Measurements from ENCODE around the gene CPSF4L. TPM values are rescaled to one million over a fixed set of nuclear protein-coding genes. Genes with fewer than 3 reads are reported as not detected.
"Not testable (repeated sequence)": the region's sequence is repeated elsewhere in the genome, so short reads cannot be mapped to it uniquely, and the experiment has no call there.

The CPSF4L gene
- total RNA-seq, 2 experiments from 2014 or later = not detected

DNA sequence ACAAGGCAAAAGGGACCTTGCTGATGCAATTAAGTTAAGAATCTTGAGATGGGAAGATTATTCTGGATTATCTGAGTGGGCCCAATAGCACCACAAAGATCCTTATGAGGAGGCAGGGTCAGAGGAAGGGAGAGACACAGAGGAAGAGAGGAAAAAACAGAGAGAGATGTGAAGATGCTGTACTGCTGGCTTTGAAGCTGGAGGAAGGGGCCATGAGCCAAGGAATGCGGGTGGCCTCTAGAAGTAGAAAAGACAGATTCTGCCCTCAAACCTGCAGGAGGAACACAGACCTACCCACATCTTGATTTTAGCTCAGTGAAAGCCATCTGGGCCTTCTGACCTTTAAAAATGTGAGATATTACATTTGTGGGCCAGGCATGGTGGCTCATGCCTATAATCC is 8.1 kb upstream of the CPSF4L start:
- no peak overlapping the region for H3K27ac Mint-ChIP-seq
- no peaks in the 10 kb centered on the region for H3K9me3 Mint-ChIP-seq (ENCODE audit: low read depth)
- H3K27me3 Mint-ChIP-seq = no peaks in the 10 kb centered on the region
- no peak overlapping the region for H3K4me3 Mint-ChIP-seq
- ATAC-seq (no peak), DNase-seq (no peak)
- H3K4me1 Mint-ChIP-seq = no peaks in the 10 kb centered on the region
- H3K36me3 Mint-ChIP-seq = no peaks in the 10 kb centered on the region
- CTCF ChIA-PET = interaction anchor here (1.1 kb wide), 1 partner anchor 100 kb away, joined by 4 read pairs; no protein-coding TSS in a partner anchor

GRCh38 chr17:73269329-73269615 is 7.6 kb upstream of the CPSF4L start:
- no peak for ATAC-seq
- CTCF ChIA-PET = interaction anchor here (1.1 kb wide), 1 partner anchor 101 kb away, joined by 4 read pairs; no protein-coding TSS in a partner anchor

GRCh38 chr17:73268582-73269328 is 7.1 kb upstream of the CPSF4L start:
- no peak for DNase-seq
- CTCF ChIA-PET = no interaction called here
- H3K4me3 Mint-ChIP-seq = no peak overlapping the region
- H3K4me1 Mint-ChIP-seq = no peaks in the 10 kb centered on the region
- no peaks in the 10 kb centered on the region for H3K27me3 Mint-ChIP-seq
- no peaks in the 10 kb centered on the region for H3K36me3 Mint-ChIP-seq
- no peaks in the 10 kb centered on the region for H3K9me3 Mint-ChIP-seq (ENCODE audit: low read depth)
- ATAC-seq = no peak
- no peak overlapping the region for H3K27ac Mint-ChIP-seq

More at GRCh38 chr17:73269329-73269615, 7.6 kb upstream of the CPSF4L start:
- no peak overlapping the region for H3K4me3 Mint-ChIP-seq
- no peaks in the 10 kb centered on the region for H3K9me3 Mint-ChIP-seq (ENCODE audit: low read depth)
- no peak overlapping the region for H3K27ac Mint-ChIP-seq
- no peaks in the 10 kb centered on the region for H3K4me1 Mint-ChIP-seq
- no peaks in the 10 kb centered on the region for H3K36me3 Mint-ChIP-seq
- no peak for DNase-seq
- H3K27me3 Mint-ChIP-seq = no peaks in the 10 kb centered on the region

- DNase-seq (no peak), ATAC-seq (no peak)
- Mint-ChIP-seq H3K27me3 (no peaks in the 10 kb centered on the region), H3K27ac (no peak overlapping the region), H3K9me3 (ENCODE audit: low read depth) (no peaks in the 10 kb centered on the region), H3K4me3 (no peak overlapping the region), H3K36me3 (no peaks in the 10 kb centered on the region), H3K4me1 (no peaks in the 10 kb centered on the region)
- CTCF ChIA-PET = no interaction called here
These were observed 6.2 kb upstream of the CPSF4L start for GRCh38 chr17:73267648-73268537.

GRCh38 chr17:73266796-73267195 is 5.1 kb upstream of the CPSF4L start:
- ATAC-seq = no peak
- Mint-ChIP-seq H3K9me3 (ENCODE audit: low read depth) (no peaks in the 10 kb centered on the region), H3K27me3 (no peaks in the 10 kb centered on the region), H3K4me1 (no peaks in the 10 kb centered on the region), H3K36me3 (no peaks in the 10 kb centered on the region), H3K27ac (no peak overlapping the region), H3K4me3 (no peak overlapping the region)
- no peak for DNase-seq
- CTCF ChIA-PET = interaction anchor here (0.8 to 2.0 kb wide), 4 partner anchors 9 to 539 kb away, joined by 3 to 8 read pairs (median 6); no protein-coding TSS in a partner anchor

- H3K36me3 Mint-ChIP-seq = no peaks in the 10 kb centered on the region
- DNase-seq (no peak), ATAC-seq (no peak)
- H3K9me3 Mint-ChIP-seq (ENCODE audit: low read depth) = no peaks in the 10 kb centered on the region
- H3K27ac Mint-ChIP-seq = no peak overlapping the region
- no peaks in the 10 kb centered on the region for H3K27me3 Mint-ChIP-seq
- H3K4me1 Mint-ChIP-seq = no peaks in the 10 kb centered on the region
- CTCF ChIA-PET = interaction anchor here (0.8 to 2.0 kb wide), 4 partner anchors 8 to 539 kb away, joined by 3 to 8 read pairs (median 6); no protein-coding TSS in a partner anchor
- no peak overlapping the region for H3K4me3 Mint-ChIP-seq
These were observed 4.3 kb upstream of the CPSF4L start for GRCh38 chr17:73265646-73266640.

- H3K9me3 Mint-ChIP-seq (ENCODE audit: low read depth); H3K36me3 Mint-ChIP-seq; H3K4me1 Mint-ChIP-seq; H3K27ac Mint-ChIP-seq; ATAC-seq; H3K27me3 Mint-ChIP-seq; DNase-seq; H3K4me3 Mint-ChIP-seq: not testable (repeated sequence)
- CTCF ChIA-PET = interaction anchor here (1.3 kb wide), 1 partner anchor 9 kb away, joined by 3 read pairs; no protein-coding TSS in a partner anchor
These were observed 2.8 kb upstream of the CPSF4L start for GRCh38 chr17:73264448-73264847.

DNA sequence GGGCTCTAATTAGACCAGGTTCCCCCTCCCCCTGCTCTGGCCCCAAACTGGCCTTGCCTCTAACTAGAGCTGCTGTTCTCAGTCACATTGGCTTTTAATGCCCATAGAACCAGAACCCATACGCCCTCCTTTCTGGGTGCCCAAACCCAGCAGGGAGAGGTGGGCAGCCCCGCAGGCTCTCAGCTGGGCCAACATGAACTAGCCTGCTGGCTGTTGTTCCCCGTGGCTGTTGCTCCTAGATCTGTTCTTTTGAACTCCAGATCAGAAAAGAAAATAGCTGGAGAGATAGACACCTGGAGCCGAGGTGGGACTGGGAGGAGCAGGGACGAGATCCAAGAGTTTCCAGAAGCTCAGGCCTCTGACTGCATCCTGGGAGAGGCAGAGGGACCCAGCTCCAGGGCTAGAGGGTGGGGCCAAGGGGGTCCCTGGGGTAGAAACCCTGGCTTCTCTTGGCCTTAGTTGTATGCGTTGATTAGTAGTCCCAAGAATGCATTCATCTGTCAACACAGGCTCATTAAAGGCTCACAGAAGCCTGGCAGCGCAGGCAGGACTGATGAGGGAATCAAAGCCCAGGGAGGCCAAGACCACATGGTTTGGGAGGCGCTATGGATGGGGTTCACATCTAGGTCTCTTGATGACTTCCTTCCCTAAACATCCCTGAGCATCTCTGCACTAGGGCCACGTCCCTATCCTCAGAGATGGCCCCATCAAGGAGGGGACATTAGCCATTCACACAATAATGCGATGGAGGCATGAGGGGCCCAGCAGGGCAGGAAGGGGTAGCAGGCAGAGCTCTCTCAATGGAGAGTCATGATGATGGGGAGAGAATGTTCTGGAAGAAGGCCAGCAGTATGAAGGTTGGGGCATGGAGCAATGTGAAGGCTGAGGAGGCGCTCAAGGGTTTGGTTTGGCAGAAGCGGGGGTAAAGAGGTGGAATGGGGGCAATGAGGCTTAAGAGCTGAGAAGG is 1.3 kb upstream of the CPSF4L start:
- Mint-ChIP-seq H3K36me3 (no peaks in the 10 kb centered on the region), H3K27me3 (no peaks in the 10 kb centered on the region), H3K4me1 (no peaks in the 10 kb centered on the region), H3K27ac (no peak overlapping the region), H3K9me3 (ENCODE audit: low read depth) (no peaks in the 10 kb centered on the region), H3K4me3 (no peak overlapping the region)
- CTCF ChIA-PET = interaction anchor here (1.3 to 3.0 kb wide), 2 partner anchors 8 to 108 kb away, joined by 3 to 13 read pairs; no protein-coding TSS in a partner anchor
- no peak for ATAC-seq
- DNase-seq = no peak

- Mint-ChIP-seq H3K4me3 (no peak overlapping the region), H3K27me3 (no peaks in the 10 kb centered on the region), H3K36me3 (no peaks in the 10 kb centered on the region), H3K4me1 (no peaks in the 10 kb centered on the region), H3K27ac (no peak overlapping the region), H3K9me3 (ENCODE audit: low read depth) (no peaks in the 10 kb centered on the region)
- DNase-seq (no peak), ATAC-seq (no peak)
- CTCF ChIA-PET = interaction anchor here (3.0 kb wide), 1 partner anchor 109 kb away, joined by 13 read pairs; no protein-coding TSS in a partner anchor
These were observed 434 bp upstream of the CPSF4L start for GRCh38 chr17:73261952-73262675.

DNA sequence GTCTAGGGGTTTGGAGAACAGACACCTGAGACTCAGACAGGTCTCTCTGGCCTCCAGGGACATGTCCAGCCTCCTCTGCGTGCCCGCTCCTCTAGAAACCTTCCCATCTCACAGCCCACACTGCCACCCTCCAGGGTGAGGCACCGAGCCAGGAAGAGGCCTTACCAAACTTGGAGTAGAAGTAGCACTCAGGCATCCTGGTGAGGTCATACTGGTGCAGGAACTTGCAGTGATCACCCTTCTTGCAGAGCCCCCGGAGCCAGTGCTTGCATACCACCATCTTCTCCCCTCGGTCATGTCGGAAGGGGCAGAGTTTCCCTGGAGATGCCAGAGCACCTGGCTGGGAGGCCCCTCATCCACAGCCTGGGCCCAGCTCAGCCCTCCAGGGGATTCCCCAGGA is 4.2 kb downstream of the CPSF4L start:
- no peaks in the 10 kb centered on the region for H3K27me3 Mint-ChIP-seq
- no peak for ATAC-seq
- no peak for DNase-seq
- CTCF ChIA-PET = interaction anchor here (0.9 to 2.7 kb wide), 2 partner anchors 9 to 112 kb away, joined by 3 to 16 read pairs; no protein-coding TSS in a partner anchor
- no peaks in the 10 kb centered on the region for H3K9me3 Mint-ChIP-seq (ENCODE audit: low read depth)
- H3K4me1 Mint-ChIP-seq = no peaks in the 10 kb centered on the region
- H3K4me3 Mint-ChIP-seq = no peak overlapping the region
- no peak overlapping the region for H3K27ac Mint-ChIP-seq
- H3K36me3 Mint-ChIP-seq = no peaks in the 10 kb centered on the region

DNA sequence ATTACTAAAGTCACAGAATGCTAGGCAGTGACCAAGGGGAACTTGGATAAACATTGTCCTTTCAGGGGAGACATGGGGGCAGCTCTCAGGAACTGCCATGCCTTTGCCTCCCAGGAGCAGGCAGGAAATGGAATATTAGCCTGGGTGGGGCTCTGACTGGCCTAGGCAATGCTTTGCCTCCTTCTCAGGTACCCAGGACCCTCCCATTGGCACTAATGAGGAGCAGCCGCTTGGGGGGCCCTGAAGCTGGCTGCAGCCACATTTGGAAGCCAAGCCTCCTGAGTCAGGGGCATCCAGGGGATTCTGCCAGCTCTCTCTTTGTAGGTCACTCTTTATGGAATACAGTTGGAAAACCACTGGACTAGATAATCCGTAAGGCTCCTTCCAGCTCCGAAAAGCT is 5.5 kb downstream of the CPSF4L start:
- Mint-ChIP-seq H3K4me1 (no peaks in the 10 kb centered on the region), H3K27ac (no peak overlapping the region), H3K9me3 (ENCODE audit: low read depth) (no peaks in the 10 kb centered on the region), H3K36me3 (no peaks in the 10 kb centered on the region), H3K27me3 (no peaks in the 10 kb centered on the region), H3K4me3 (no peak overlapping the region)
- DNase-seq = no peak
- no peak for ATAC-seq
- CTCF ChIA-PET = interaction anchor here (1.0 to 4.4 kb wide), 10 partner anchors 10 to 699 kb away, joined by 3 to 65 read pairs (median 6); no protein-coding TSS in a partner anchor
